A673 (cell line): Measurements from ENCODE around the gene SLC7A5. TPM values are rescaled to one million over a fixed set of nuclear protein-coding genes. Genes with fewer than 3 reads are reported as not detected.
A peak's percentile ranks its signal among the peaks of the same experiment; 100 is the strongest.

ENCODE experiments used
- BruUV-seq: library from RNA; stranded (reverse); fragments of 400-500 nt; replicated peaks from 2 replicates; lab custom pipeline; 2021; lab: Mats Ljungman, UMichigan
- CTCF ChIA-PET: fragments of 300-600 bp; sonication (Branson Sonifier 250); formaldehyde crosslinking; loops from one replicate; lab custom pipeline; 2022; ENCODE audit warnings: antibody characterized with exemption; lab: Charles Lee
- POLR2A ChIA-PET: fragments of 300-600 bp; sonication (Branson Sonifier 250); formaldehyde crosslinking; loops from one replicate; lab custom pipeline; 2022; ENCODE audit warnings: antibody characterized with exemption; ENCODE audit not compliant: low non-redundant PET; lab: Charles Lee
- DNase-seq: peaks from one replicate; pipeline ENCODE4 v3.0.0-alpha.2; 2015; ENCODE audit warnings: low spot score
- H3K27ac ChIP-seq: fragments of 200-600 bp; sonication (generic); 2 replicates; pipeline ENCODE4 v1.5.1; 2016; ENCODE audit warnings: mixed run types, low read depth, mild to moderate bottlenecking, mixed read lengths, antibody characterized with exemption, low read length; ENCODE audit not compliant: poor library complexity, severe bottlenecking
- H3K27me3 ChIP-seq: fragments of 200-600 bp; sonication (generic); replicated peaks from 2 replicates; pipeline ENCODE4 v1.6.1; 2017; ENCODE audit warnings: mixed run types, low read depth, mild to moderate bottlenecking, mixed read lengths, antibody characterized with exemption, low read length; ENCODE audit not compliant: insufficient read depth, poor library complexity
- H3K36me3 ChIP-seq: fragments of 200-600 bp; sonication (generic); 2 replicates; pipeline ENCODE4 v1.6.1; 2016; ENCODE audit warnings: mixed run types, mild to moderate bottlenecking, mixed read lengths, antibody characterized with exemption, low read length; ENCODE audit not compliant: insufficient read depth, poor library complexity, severe bottlenecking
- H3K4me1 ChIP-seq: fragments of 200-600 bp; sonication (generic); 2 replicates; pipeline ENCODE4 v1.6.1; 2017; ENCODE audit warnings: mixed run types, mild to moderate bottlenecking, mixed read lengths, antibody characterized with exemption, low read length; ENCODE audit not compliant: insufficient read depth, poor library complexity, severe bottlenecking
- H3K4me3 ChIP-seq: fragments of 200-600 bp; sonication (generic); 2 replicates; pipeline ENCODE4 v1.5.1; 2016; ENCODE audit warnings: low read depth, mixed run types, mild to moderate bottlenecking, mixed read lengths, low read length; ENCODE audit not compliant: poor library complexity, severe bottlenecking
- H3K9me3 ChIP-seq: fragments of 200-600 bp; sonication (generic); 2 replicates; pipeline ENCODE4 v1.6.1; 2016; ENCODE audit warnings: mixed run types, low read depth, mild to moderate bottlenecking, mixed read lengths, antibody characterized with exemption, low read length; ENCODE audit not compliant: poor library complexity, severe bottlenecking
- CTCF ChIP-seq: fragments of 300-800, 200-600 bp; sonication (generic); conservative IDR thresholded peaks from 2 replicates; pipeline ENCODE4 v1.5.1; 2017; ENCODE audit warnings: low read depth, mild to moderate bottlenecking, antibody characterized with exemption, low read length, moderate library complexity, mixed read lengths
- EZH2 ChIP-seq: fragments of 200-600 bp; sonication (generic); IDR thresholded peaks from 2 replicates; pipeline ENCODE4 v1.6.1; 2017; ENCODE audit warnings: borderline replicate concordance, low read depth, mild to moderate bottlenecking, mixed read lengths, antibody characterized with exemption, low read length; ENCODE audit not compliant: poor library complexity, severe bottlenecking
- intact Hi-C: fragments of 100-400 bp; cut with micrococcal nuclease; formaldehyde crosslinking; loops from one replicate; pipeline ENCODE4 v1.10.0; 2022; ENCODE audit not compliant: unreplicated experiment
- total RNA-seq: library from RNA; stranded (reverse); gene quantifications from 2 replicates; pipeline ENCODE4 v1.2.3, GENCODE V29; 2021

The SLC7A5 gene
- total RNA-seq, 1 experiment from 2014 or later = 371 TPM

GRCh38 chr16:87833548-87833947 is 35.8 kb downstream of the SLC7A5 start:
- Histone ChIP-seq H3K27me3 (no peaks in the 10 kb centered on the region), H3K36me3 (peaks cover 83% of the 10 kb centered on the region), H3K27ac (no peak overlapping the region), H3K4me3 (no peak overlapping the region), H3K4me1 (peaks cover 68% of the 10 kb centered on the region), H3K9me3 (no peaks in the 10 kb centered on the region)
- TF ChIP-seq CTCF = no peak
- TF ChIP-seq EZH2 = no peak
- CTCF ChIA-PET = no interaction called here
- no peak for DNase-seq
- intact Hi-C loops = no loop called here
- POLR2A ChIA-PET = no interaction called here
- no TSS peak for BruUV-seq

GRCh38 chr16:87832741-87833502 is 36.4 kb downstream of the SLC7A5 start:
- no peaks in the 10 kb centered on the region for H3K9me3 ChIP-seq
- no peak for DNase-seq
- H3K27me3 ChIP-seq = no peaks in the 10 kb centered on the region
- TF ChIP-seq EZH2 (no peak), CTCF (no peak)
- H3K4me3 ChIP-seq = no peak overlapping the region
- intact Hi-C loops = no loop called here
- no TSS peak for BruUV-seq
- H3K36me3 ChIP-seq = peaks cover 77% of the 10 kb centered on the region
- H3K27ac ChIP-seq = peak overlapping the region; percentile 59
- CTCF ChIA-PET = no interaction called here
- peaks cover 68% of the 10 kb centered on the region for H3K4me1 ChIP-seq
- POLR2A ChIA-PET = no interaction called here

- no peak for DNase-seq
- Histone ChIP-seq H3K4me1 (peaks cover 62% of the 10 kb centered on the region), H3K4me3 (no peak overlapping the region), H3K36me3 (peaks cover 72% of the 10 kb centered on the region), H3K27ac (peak overlapping the region; percentile 62), H3K27me3 (no peaks in the 10 kb centered on the region), H3K9me3 (no peaks in the 10 kb centered on the region)
- BruUV-seq = no TSS peak
- ChIA-PET POLR2A (no interaction called here), CTCF (no interaction called here)
- intact Hi-C loops = no loop called here
- TF ChIP-seq CTCF (no peak), EZH2 (no peak)
Measured at GRCh38 chr16:87832137-87832527, 37.2 kb downstream of the SLC7A5 start.
